HG03565 (cell line): Measurements from ENCODE around the gene TFRC.
A peak's percentile ranks its signal among the peaks of the same experiment; 100 is the strongest.
"Not testable (repeated sequence)": the region's sequence is repeated elsewhere in the genome, so short reads cannot be mapped to it uniquely, and the experiment has no call there.

ENCODE experiments used
- ATAC-seq: cut with Tn5 transposase; IDR thresholded peaks from one replicate; pipeline ENCODE4 v1.9.1; 2021; ENCODE audit warnings: mild to moderate bottlenecking, moderate library complexity; ENCODE audit not compliant: unreplicated experiment

Gene TFRC

GRCh38 chr3:196082619-196082971, 705 bp upstream of the TFRC start:
- no peak for ATAC-seq

- ATAC-seq, result peak; percentile 19
Observed at GRCh38 chr3:196081002-196081833, 672 bp downstream of the TFRC start.

DNA sequence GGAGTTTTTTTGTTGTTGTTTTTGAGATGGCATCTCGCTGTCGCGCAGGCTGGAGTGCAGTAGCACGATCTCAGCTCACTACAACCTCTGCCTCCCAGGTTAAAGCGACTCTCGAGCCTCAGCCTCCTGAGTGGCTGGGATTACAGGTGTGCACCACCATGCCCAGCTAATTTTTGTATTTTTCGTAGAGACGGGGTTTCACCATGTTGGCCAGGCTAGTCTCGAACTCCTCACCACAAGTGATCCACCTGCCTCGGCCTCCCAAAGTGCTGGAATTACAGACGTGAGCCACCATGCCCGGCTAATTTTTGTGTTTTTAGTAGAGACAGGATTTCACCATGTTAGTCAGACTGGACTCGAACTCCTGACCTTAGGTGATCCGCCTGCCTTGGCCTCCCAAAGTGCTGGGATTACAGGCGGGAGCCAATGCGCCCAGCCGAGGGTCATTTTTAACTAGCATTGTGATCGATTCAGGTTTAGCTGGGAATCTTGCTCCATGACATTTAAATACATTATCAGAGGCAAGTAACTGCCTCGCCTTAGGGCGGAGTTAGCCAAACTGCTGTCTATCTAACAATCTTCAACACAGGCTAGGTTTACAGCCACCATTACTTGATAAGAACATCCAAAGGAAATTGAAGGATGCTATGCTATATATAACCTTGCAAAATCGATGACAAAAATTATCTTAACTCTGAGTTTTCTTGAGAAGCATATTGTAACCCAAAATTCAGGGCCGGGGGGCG, 1.6 kb downstream of the TFRC start:
- ATAC-seq, result not testable (repeated sequence)

GRCh38 chr3:196079682-196080081, 2.2 kb downstream of the TFRC start:
- ATAC-seq, result no peak

DNA sequence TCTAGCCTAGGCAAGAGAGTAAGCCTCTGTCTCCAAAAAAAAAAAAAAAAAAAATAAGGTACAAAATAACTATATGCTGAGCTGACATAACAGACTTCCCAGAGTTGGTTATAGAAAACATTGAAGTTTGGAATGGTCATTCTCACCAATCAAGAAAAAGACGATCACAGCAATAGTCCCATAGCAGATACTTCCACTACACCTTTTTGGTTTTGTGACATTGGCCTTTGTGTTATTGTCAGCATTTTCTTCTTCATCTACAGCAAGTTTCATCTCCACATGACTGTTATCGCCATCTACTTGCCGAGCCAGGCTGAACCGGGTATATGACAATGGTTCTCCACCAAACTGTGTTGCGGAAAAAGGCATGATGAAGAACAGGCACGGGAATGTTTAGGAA, 6.9 kb downstream of the TFRC start:
- no peak for ATAC-seq

GRCh38 chr3:196073255-196073753, 8.6 kb downstream of the TFRC start:
- peak; percentile 58 for ATAC-seq

DNA sequence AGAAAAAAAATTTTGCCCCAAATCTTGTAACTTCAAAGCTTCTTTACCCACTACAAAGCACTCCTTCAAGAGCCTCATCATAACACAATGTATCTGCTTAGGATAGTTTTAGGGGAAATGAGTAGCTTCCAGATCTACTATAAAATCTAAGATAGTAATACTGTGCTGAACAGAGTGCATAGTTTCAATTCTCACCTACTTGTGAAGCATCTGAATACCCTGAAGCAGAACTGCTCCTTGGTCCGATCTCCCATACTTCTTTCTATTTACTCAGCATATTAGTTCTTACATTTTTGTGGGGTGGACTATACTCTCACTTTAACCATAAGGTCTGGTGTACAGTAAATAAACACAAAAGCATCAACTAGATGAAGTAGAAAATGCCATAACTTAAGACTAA, 9.6 kb downstream of the TFRC start:
- ATAC-seq, result no peak

DNA sequence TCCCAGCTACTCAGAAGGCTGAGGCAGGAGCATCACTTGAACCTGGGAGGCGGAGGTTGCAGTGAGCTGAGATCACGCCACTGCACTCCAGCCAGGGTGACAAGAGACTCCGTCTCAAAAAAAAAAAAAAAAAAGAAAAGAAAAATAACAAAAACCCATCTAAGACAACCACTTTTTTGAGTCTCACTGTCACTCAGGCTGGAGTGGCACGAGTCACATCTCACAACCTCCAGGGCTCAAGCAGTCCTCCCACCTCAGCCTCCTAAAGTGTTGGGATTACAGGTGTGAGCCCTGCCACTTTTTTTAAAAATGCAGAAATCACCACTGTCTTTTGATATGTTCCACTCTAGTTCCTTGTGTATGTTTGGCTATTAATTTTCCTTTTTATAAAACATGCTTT, 13.1 kb downstream of the TFRC start:
- ATAC-seq, result not testable (repeated sequence)

- ATAC-seq, result no peak
Observed at GRCh38 chr3:196067439-196067838, 14.5 kb downstream of the TFRC start.

DNA sequence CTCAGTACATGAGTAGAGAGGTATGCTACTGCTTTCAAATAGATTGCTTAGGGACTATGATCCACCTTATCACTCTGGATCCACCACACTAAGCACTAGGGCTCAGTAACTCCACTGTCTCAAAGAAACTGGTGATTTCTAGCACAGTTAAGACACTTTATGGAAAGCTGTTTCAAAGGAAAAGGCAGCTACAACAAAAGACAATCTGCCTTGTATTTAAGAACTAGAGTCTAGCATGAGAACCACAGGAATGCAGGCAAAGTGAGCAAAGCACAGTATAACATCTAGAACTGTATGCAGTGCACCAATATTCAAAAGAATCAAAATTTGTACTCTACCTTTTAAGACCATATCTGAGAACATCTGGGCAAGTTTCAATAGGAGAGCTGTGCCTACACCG, 17.9 kb downstream of the TFRC start:
- no peak for ATAC-seq

DNA sequence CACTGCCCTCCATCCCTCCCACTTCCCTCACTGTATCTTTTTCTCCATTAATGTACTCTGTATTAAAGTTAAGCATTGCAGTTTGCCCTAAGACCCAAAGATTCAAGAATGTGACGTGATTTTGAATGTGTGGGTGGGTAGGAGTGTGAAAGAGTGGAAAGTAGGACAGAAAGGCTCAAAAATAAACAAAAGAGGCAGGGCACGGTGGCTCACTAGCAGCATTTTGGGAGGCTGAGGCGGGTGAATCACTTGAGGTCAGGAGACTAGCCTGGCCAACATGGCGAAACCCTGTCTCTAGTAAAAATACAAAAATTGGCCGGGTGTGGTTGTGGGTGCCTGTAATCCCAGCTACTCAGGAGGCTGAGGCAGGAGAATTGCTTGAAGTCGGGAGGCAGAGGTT, 18.4 kb downstream of the TFRC start:
- no peak for ATAC-seq

GRCh38 chr3:196063049-196063448, 18.8 kb downstream of the TFRC start:
- no peak for ATAC-seq

DNA sequence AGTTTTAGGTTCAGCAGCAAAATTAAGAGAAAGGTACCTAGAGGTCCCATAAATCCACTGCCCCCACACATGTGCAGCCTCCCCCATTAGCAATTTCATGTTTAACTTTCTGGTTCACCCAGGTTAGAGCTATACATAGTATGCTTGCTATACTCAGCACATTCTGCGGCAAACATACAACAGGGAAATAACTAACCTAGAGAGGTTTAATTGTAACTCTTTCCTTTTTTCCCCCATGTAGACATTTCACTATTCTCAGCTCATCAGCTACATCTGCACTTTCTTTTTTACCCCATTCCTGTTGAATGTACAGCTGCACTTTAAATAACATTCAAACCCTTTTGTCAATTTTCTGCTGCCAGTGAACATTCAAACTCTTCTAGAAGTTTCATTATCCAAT, 21.1 kb downstream of the TFRC start:
- ATAC-seq, result no peak

DNA sequence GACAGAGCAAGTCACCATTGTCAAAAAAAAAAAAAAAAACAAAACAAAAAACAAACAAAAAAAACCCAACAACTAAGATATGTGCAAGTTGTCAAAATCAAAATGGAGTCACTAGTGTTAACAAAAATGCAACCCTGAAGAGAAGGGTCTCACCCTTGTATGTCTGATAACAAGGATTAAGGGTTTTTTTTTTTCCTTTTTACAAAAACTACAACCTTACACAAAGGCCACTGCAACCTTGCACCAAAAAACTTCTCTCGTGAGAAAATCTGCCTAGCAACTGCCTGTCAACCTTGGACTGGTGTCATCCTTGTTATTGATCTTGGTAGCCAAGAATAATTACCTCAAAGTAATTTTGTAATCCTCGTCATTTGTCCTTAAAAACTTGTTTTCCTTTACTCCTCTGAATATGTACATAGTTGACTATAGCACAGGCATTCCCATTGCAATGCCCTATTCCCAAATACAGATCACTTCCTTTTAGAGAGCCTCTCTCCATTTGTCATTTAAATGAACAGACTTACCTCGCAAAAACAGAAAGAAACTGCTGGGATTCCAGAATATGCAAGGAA, 24.0 kb downstream of the TFRC start:
- ATAC-seq, result no peak

DNA sequence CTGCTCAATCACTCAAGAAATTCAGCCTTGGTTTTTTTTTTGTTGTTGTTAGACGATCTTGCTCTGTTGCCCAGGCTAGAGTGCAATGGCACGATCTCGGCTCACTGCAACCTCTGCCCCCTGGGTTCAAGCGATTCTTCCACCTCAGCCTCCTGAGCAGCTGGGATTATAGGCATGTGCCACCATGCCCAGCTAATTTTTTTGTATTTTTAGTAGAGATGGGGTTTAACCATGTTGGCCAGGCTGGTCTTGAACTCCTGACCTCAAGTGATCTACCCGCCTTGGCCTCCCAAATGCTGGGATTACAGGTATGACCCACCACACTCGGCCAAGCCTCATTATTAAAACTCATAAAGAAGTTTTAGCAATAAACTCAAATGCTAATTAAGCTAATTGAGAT, 25.5 kb downstream of the TFRC start:
- ATAC-seq, result not testable (repeated sequence)

- ATAC-seq, result no peak
Observed at GRCh38 chr3:196055683-196056270, 26.1 kb downstream of the TFRC start.

DNA sequence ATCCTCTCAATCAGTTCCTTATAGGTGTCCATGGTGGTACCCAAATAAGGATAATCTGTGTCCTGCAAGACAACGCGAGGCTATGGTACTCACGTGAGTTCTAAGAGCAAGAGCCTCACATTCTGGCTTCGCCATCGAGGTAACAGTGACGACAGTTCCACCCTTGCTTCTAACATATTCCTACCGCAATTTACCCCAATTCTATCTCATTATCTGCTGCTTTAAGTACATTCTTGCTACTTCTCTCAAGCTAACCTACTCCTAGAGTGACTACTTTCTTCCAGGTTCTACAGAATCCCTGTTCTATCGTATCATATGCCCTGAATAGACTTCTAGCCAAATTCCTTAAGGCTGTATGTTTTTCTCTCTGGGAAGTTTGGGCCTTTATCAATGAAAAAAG, 26.6 kb downstream of the TFRC start:
- no peak for ATAC-seq

DNA sequence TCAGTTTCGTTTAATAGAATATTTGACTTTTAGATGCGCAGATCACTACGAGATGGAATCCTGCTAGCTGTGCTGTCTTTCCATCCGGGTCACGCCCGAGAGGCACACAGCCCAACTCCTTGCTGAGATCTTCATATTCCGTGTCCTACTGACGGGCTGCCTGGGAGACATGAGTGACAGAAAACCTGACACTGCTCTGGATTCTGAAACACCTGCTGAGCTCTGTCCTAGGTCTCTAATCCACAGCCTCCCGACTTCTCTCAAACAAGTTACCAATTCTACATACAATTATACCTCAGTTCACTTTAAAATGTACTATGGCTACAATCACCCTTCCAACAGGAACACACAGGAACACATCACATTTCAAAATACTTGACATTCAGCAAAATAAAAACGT, 27.2 kb downstream of the TFRC start:
- ATAC-seq, result no peak

GRCh38 chr3:196053487-196053886, 28.4 kb downstream of the TFRC start:
- no peak for ATAC-seq

DNA sequence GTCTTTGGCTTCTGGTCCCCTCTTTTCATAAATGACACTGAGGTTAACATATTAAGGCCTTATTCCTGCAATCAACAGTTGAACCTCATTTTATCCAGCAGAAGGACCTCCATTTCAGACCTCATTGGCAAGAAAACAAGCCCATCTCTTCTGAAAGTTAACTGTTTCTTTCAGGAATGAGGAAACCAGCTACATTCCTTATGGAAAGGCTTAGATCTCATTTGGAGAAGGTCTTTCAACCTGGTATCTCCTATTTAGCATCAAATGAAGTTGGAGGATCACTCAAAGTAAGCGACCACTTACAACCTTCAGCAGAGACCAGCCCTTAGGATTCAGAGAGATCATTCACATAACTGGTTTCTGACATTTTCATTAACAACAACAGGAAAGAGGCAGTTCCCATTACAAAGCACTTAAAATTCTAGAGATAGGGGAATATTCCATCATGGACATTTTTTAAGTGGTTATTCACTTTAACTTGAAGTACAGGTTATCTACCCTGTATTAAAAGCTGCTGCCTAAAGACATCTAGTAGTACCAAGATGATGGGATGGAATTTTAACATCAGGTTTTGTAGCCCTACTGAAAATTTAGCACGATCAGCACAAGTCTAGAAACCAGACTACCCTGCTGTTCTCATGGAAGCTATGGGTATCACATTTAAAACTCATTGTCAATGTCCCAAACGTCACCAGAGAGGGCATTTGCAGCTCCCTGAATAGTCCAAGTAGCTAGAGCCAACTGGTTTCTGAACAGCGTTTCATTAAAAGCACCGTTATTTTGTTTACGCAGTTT, 30.4 kb downstream of the TFRC start:
- ATAC-seq, result no peak

GRCh38 chr3:196050597-196050996, 31.3 kb downstream of the TFRC start:
- no peak for ATAC-seq
